ENCODE measurements around the gene LIN28A.
"Not testable (repeated sequence)": the region's sequence is repeated elsewhere in the genome, so short reads cannot be mapped to it uniquely, and the experiment has no call there.

Gene LIN28A

GRCh38 chr1:26378088-26378878 lies 32.3 kb upstream of the LIN28A start:
- Histone ChIP-seq H3K9me3 (replicated peaks in 1 of 11) (no peaks in the 10 kb centered on the region), H3K4me3 (peak overlapping the region in 3 of 10 experiments; percentile 14 to 36 (median 25); a peak in 4 of 20 replicates), H4K20me1 (no peaks in the 10 kb centered on the region), H3K36me3 (no peaks in the 10 kb centered on the region), H3K4me1 (peaks cover 22 to 89% (median 53%) of the 10 kb centered on the region in 10 experiments), H3K27me3 (no peaks in the 10 kb centered on the region), H3K9ac (peak overlapping the region in 10 of 11 experiments; percentile 25 to 74 (median 55); a peak in 16 of 22 replicates), H3K4me2 (peak overlapping the region; percentile 61 to 91 (median 79)), H3K27ac (peak overlapping the region in 10 of 11 experiments; percentile 54 to 87 (median 72); a peak in 20 of 22 replicates)
- no peak for TF ChIP-seq Cebpa-rat (IDR thresholded peaks at IDR 0.05)

GRCh38 chr1:26378879-26379251 lies 31.8 kb upstream of the LIN28A start:
- no peaks in the 10 kb centered on the region for H3K36me3 ChIP-seq
- H3K9me3 ChIP-seq (replicated peaks in 1 of 11), result no peaks in the 10 kb centered on the region
- H3K4me3 ChIP-seq, result peak overlapping the region in 1 of 10 experiments; percentile 14; a peak in 1 of 20 replicates
- no peak for TF ChIP-seq Cebpa-rat (IDR thresholded peaks at IDR 0.05)
- H3K4me2 ChIP-seq, result peak overlapping the region; percentile 61 to 91 (median 79)
- H3K27me3 ChIP-seq, result no peaks in the 10 kb centered on the region
- no peaks in the 10 kb centered on the region for H4K20me1 ChIP-seq
- H3K4me1 ChIP-seq, result peaks cover 16 to 89% (median 47%) of the 10 kb centered on the region in 10 experiments
- peak overlapping the region in 2 of 11 experiments; percentile 57 to 74; a peak in 2 of 22 replicates for H3K9ac ChIP-seq
- peak overlapping the region in 9 of 11 experiments; percentile 56 to 87 (median 75); a peak in 16 of 22 replicates for H3K27ac ChIP-seq

- H3K4me2 ChIP-seq, result peak overlapping the region in 4 of 11 experiments; percentile 23 to 95 (median 55); a peak in 6 of 22 replicates
- H3K9me3 ChIP-seq (replicated peaks in 1 of 11), result no peaks in the 10 kb centered on the region
- no peak overlapping the region for H3K4me3 ChIP-seq
- H3K36me3 ChIP-seq, result no peaks in the 10 kb centered on the region
- H3K9ac ChIP-seq, result no peak overlapping the region
- no peaks in the 10 kb centered on the region for H4K20me1 ChIP-seq
- H3K4me1 ChIP-seq, result peaks cover 9 to 89% (median 35%) of the 10 kb centered on the region in 10 experiments
- TF ChIP-seq Cebpa-rat (IDR thresholded peaks at IDR 0.05), result no peak
- peak overlapping the region in 5 of 11 experiments; percentile 6 to 95 (median 80); a peak in 6 of 22 replicates for H3K27ac ChIP-seq
- H3K27me3 ChIP-seq, result no peaks in the 10 kb centered on the region
These were observed 26.5 kb upstream of the LIN28A start for GRCh38 chr1:26384076-26384475.

GRCh38 chr1:26385063-26385462 lies 25.6 kb upstream of the LIN28A start:
- H3K4me1 ChIP-seq, result peaks cover 9 to 87% (median 34%) of the 10 kb centered on the region in 10 experiments
- not testable (repeated sequence) for H3K36me3 ChIP-seq; H3K27me3 ChIP-seq; H3K9me3 ChIP-seq (replicated peaks in 1 of 11); H4K20me1 ChIP-seq; H3K4me3 ChIP-seq
- peak overlapping the region; percentile 63 to 96 (median 76); a peak in 19 of 22 replicates for H3K4me2 ChIP-seq
- H3K9ac ChIP-seq, result peak overlapping the region in 4 of 11 experiments; percentile 35 to 79 (median 56); a peak in 5 of 22 replicates
- H3K27ac ChIP-seq, result peak overlapping the region in 8 of 11 experiments; percentile 30 to 95 (median 82); a peak in 15 of 22 replicates

- Histone ChIP-seq H3K27ac (no peak overlapping the region; a peak in 1 of 22 replicates), H4K20me1 (no peaks in the 10 kb centered on the region), H3K9ac (no peak overlapping the region), H3K4me1 (peaks cover 9 to 67% (median 28%) of the 10 kb centered on the region in 10 experiments), H3K4me3 (no peak overlapping the region), H3K36me3 (no peaks in the 10 kb centered on the region), H3K9me3 (replicated peaks in 1 of 11) (no peaks in the 10 kb centered on the region), H3K4me2 (peak overlapping the region in 5 of 11 experiments; percentile 29 to 96 (median 76); a peak in 10 of 22 replicates), H3K27me3 (no peaks in the 10 kb centered on the region)
- TF ChIP-seq Cebpa-rat (IDR thresholded peaks at IDR 0.05), result no peak; a peak in 1 of 22 replicates
These were observed 23.2 kb upstream of the LIN28A start for GRCh38 chr1:26387447-26387846.

- H3K4me1 ChIP-seq, result peaks cover 9 to 59% (median 28%) of the 10 kb centered on the region in 10 experiments
- H4K20me1 ChIP-seq, result no peaks in the 10 kb centered on the region
- H3K27ac ChIP-seq, result no peak overlapping the region
- peak overlapping the region in 2 of 11 experiments; percentile 76 to 95; a peak in 4 of 22 replicates for H3K4me2 ChIP-seq
- no peaks in the 10 kb centered on the region for H3K9me3 ChIP-seq (replicated peaks in 1 of 11)
- no peak overlapping the region for H3K4me3 ChIP-seq
- H3K9ac ChIP-seq, result no peak overlapping the region
- no peaks in the 10 kb centered on the region for H3K36me3 ChIP-seq
- no peak for TF ChIP-seq Cebpa-rat (IDR thresholded peaks at IDR 0.05)
- no peaks in the 10 kb centered on the region for H3K27me3 ChIP-seq
These were observed 21.7 kb upstream of the LIN28A start for GRCh38 chr1:26388791-26389445.

GRCh38 chr1:26389604-26390247 lies 20.9 kb upstream of the LIN28A start:
- no peaks in the 10 kb centered on the region for H3K27me3 ChIP-seq
- peak overlapping the region in 1 of 11 experiments; percentile 8; a peak in 2 of 22 replicates for H3K9ac ChIP-seq
- H3K9me3 ChIP-seq (replicated peaks in 1 of 11), result no peaks in the 10 kb centered on the region
- no peaks in the 10 kb centered on the region for H4K20me1 ChIP-seq
- TF ChIP-seq Cebpa-rat (IDR thresholded peaks at IDR 0.05), result 0 out of 22 replicates have a peak, but pooled peaks of 1 of the 11 experiments have one; percentile 8
- no peaks in the 10 kb centered on the region for H3K36me3 ChIP-seq
- no peak overlapping the region for H3K27ac ChIP-seq
- peaks cover 9 to 51% (median 26%) of the 10 kb centered on the region in 10 experiments for H3K4me1 ChIP-seq
- no peak overlapping the region for H3K4me3 ChIP-seq
- peak overlapping the region in 2 of 11 experiments; percentile 29 to 76; a peak in 1 of 22 replicates for H3K4me2 ChIP-seq

- H3K9me3 ChIP-seq (replicated peaks in 1 of 11), result no peaks in the 10 kb centered on the region
- no peak overlapping the region for H3K9ac ChIP-seq
- H3K36me3 ChIP-seq, result no peaks in the 10 kb centered on the region
- no peak overlapping the region for H3K4me3 ChIP-seq
- H3K27me3 ChIP-seq, result no peaks in the 10 kb centered on the region
- H4K20me1 ChIP-seq, result no peaks in the 10 kb centered on the region
- no peak overlapping the region for H3K27ac ChIP-seq
- TF ChIP-seq Cebpa-rat (IDR thresholded peaks at IDR 0.05), result no peak
- no peak overlapping the region for H3K4me2 ChIP-seq
- H3K4me1 ChIP-seq, result peaks cover 0 to 34% (median 9%) of the 10 kb centered on the region in 10 experiments; a peak in 14 of 20 replicates
These were observed 19.2 kb upstream of the LIN28A start for GRCh38 chr1:26391450-26391849.

Data from BLaER1 treated with 17β-estradiol and CSF1 and Interleukin-3, amounts not matched to agents 10 nM and 100 nM (cell line).